GM12874 (cell line): ENCODE results near the gene DNAH17.

Experiments
- TF ChIP-seq, protein P1 (sequence below): IDR thresholded peaks from 2 replicates; pipeline ENCODE4 v1.5.1; 2011; ENCODE audit warnings: low read depth, mild to moderate bottlenecking, control low read depth, low read length, moderate library complexity; ENCODE audit not compliant: insufficient read depth

The DNAH17 gene

DNA sequence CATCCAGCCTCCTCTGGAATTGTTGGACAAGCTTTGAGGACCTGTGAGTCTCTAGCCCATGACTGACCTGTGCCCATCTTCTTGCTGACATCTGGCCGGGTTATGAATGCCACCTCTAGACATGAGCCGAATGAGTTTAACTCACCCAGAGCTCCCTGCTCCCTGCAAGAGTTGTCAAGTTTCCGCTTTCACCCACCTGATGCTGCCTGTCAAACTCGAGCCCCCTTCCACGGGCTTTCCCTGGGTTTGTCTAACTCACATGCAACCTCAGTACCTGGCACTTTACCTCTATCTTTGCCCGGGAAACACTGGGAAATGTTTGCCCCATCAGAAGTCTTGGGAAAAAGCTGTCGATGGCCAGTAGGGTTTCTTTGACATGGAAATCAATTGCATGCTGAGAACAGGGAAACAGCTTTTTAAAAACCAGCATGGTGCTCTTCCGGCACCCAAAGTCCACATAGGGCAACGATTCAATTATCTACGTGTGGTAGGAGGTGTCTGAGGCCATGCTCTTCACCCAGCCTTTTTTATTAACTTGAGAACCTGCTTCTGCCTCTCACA is 33.8 kb upstream of the DNAH17 start:
- TF ChIP-seq, protein P1, sequence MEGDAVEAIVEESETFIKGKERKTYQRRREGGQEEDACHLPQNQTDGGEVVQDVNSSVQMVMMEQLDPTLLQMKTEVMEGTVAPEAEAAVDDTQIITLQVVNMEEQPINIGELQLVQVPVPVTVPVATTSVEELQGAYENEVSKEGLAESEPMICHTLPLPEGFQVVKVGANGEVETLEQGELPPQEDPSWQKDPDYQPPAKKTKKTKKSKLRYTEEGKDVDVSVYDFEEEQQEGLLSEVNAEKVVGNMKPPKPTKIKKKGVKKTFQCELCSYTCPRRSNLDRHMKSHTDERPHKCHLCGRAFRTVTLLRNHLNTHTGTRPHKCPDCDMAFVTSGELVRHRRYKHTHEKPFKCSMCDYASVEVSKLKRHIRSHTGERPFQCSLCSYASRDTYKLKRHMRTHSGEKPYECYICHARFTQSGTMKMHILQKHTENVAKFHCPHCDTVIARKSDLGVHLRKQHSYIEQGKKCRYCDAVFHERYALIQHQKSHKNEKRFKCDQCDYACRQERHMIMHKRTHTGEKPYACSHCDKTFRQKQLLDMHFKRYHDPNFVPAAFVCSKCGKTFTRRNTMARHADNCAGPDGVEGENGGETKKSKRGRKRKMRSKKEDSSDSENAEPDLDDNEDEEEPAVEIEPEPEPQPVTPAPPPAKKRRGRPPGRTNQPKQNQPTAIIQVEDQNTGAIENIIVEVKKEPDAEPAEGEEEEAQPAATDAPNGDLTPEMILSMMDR, result no peak

DNA sequence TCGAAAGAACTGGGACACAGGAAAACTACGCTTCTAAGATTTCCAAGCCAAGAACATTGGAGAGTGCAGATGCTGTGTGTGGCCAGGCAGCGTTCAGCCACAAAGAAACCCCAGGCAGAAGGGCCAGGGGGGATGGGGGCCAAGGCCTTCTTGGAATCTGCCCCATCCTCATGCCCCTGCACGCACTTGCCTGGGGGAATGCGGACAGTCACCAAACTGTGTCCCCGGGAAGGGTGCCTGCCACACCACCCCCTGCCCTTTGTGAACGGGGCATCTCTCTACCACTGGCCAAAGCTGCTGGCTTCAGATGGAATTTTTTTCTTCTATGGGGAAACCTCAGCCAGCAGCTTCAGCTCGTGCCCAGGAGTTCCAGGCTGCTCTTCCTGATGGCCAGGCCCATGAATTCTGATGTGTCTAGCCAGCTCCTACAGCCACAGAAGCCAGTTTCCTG is 32.0 kb upstream of the DNAH17 start:
- TF ChIP-seq, protein P1, result no peak

DNA sequence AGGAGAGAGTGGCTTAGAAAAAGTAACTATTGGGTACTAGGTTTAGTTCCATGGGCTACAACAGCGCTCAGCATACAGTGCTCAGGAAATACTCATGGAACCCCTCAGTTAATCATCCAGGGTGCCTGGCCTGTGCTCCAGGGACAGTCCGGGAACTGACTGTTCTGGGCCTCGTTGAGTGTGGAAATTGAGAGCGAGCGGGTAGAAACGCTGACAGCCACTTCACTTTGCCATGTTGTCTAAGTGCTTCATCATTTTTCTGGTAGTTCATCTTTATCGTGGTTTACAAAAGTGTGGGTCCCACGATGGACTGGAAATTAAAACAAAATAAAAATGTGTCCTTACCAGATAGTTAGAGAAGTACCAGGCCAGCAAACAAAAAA is 31.6 kb upstream of the DNAH17 start:
- TF ChIP-seq, protein P1, result no peak

DNA sequence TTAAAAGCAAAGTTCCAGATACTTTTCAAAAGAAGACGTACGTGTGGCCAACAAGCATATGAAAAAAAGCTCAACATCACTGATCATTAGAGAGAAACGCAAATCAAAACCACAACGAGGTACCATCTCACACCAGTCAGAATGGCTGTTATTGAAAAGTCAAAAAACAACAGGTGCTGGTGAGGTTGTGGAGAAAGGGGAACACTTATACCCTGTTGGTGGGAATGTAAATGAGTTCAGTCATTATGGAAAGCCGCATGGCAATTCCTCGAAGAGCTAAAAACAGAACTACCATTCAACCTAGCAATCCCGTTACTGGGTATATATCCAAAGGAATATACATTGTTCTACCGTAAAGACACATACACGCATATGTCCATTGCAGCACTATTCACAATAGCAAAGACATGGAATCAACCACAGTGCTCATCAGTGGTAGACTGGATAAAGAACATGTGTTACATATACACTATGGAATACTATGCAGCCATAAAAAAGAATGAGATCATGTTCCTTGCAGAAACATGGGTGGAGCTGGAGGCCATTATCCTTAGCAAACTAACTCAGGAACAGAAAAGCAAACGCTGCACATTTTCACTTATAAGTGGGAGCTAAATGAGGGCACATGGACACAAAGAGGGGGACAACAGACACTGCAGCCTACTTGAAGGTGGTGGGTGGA is 31.1 kb upstream of the DNAH17 start:
- TF ChIP-seq, protein P1, result no peak

DNA sequence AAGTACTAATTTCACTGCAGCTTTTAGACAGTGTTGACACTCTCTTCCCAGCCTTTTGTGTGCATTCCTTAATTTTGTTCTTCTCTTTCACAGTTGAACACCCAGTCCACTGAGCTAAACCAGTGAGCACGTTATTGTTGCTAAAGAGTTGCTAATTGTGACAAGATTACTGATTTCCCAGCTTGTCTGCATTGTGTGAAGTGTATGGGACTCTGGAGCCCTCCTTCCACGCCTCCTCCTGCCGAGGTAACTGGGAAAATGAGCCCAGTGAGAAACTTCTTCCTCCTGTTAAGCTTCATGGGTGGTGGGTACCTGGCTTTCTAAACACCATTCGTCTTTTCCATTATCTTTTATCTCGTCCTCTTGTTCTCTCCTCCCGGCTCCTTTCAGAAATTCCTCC is 29.8 kb upstream of the DNAH17 start:
- TF ChIP-seq, protein P1, result no peak

DNA sequence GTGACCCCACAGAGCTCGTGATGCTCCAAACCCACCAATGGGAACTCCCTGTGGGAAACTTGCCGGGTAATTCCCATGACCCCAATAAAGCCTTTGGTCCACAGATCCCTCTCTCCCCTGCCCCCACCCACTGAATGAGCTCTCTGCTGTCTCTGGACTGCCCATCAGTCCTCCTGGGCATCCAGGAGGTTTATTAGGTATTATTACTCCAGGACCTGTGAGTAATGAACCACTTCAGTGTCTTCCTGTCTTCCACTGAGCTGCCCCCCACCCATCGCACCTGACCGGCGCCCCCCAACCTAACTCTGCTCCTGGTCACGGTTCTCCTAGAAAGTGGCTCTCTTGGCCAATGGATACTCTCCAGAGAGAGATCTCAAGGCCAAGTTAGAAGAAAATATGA is 28.7 kb upstream of the DNAH17 start:
- TF ChIP-seq, protein P1, result no peak

DNA sequence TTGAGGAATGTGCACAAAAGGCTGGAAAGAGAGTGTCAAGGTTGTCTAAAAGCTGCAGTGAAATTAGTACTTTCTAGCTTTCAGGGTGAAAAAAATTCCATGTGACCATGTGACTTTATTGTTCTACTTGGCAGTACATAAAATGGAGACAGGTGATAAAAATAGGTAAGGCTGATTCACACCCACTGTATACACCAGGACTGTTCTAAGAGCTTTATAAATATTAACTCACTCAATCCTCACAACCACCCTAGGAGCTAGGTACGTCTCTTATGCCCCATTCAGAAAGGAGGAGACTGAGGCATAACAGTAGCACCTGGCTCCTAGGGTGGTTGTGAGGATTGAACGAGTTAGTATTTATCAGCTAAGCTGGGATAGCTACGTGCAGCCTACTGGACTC is 28.2 kb upstream of the DNAH17 start:
- TF ChIP-seq, protein P1, result no peak

DNA sequence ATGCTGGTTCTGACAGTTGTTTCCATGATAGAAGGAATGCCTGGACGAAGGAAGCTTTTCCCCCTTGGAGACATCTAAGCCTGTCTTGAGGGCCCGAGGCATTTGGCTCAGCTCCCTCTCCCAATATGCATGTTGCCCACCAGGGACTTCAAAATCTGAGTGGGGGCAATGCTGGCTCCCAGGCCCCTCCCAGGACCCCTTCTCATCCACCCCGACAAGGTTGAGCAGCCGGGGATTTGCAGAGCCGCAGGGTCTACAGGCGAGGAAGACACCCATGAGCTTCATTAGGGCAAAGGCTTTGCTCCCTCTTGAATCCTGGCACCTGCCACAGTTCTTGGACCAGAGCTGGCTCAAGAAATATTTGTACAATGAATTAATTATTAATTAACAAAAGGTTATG is 25.1 kb upstream of the DNAH17 start:
- TF ChIP-seq, protein P1, result no peak
